ENCODE data around the gene FAM209B.
"Not testable (repeated sequence)": the region's sequence is repeated elsewhere in the genome, so short reads cannot be mapped to it uniquely, and the experiment has no call there.

FAM209B gene

DNA sequence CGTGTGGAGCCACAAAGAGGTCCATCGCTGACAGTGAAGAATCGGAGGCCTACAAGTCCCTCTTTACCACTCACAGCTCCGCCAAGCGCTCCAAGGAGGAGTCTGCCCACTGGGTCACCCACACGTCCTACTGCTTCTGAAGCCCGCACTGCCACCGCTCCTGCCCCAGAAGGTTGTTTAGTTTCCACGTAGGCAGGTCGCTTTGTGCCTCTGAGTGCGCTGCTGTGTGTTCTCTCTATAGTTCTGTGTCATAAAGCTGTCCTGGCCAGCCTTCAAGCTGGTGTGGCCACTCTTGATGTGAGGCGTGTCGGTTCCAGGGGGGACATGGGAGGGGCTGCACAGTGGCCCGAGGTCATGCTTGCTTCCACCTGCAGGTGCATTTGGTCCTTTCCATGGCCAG lies 14.9 kb upstream of the FAM209B start:
- H3K4me3 Mint-ChIP-seq = no peak overlapping the region
- H3K36me3 Mint-ChIP-seq (ENCODE audit: insufficient read depth) = peaks cover 58% of the 10 kb centered on the region
- H3K4me1 Mint-ChIP-seq (ENCODE audit: low read depth in 2 of 2) = peaks cover 0 to under 1% of the 10 kb centered on the region in 2 donors
- H3K27me3 Mint-ChIP-seq = no peaks in the 10 kb centered on the region
- no peak overlapping the region for H3K27ac Mint-ChIP-seq
- DNase-seq = no peak
- no peak for ATAC-seq (replicated peaks)
- peaks cover 0 to 6% of the 10 kb centered on the region in 2 donors for H3K9me3 Mint-ChIP-seq

DNA sequence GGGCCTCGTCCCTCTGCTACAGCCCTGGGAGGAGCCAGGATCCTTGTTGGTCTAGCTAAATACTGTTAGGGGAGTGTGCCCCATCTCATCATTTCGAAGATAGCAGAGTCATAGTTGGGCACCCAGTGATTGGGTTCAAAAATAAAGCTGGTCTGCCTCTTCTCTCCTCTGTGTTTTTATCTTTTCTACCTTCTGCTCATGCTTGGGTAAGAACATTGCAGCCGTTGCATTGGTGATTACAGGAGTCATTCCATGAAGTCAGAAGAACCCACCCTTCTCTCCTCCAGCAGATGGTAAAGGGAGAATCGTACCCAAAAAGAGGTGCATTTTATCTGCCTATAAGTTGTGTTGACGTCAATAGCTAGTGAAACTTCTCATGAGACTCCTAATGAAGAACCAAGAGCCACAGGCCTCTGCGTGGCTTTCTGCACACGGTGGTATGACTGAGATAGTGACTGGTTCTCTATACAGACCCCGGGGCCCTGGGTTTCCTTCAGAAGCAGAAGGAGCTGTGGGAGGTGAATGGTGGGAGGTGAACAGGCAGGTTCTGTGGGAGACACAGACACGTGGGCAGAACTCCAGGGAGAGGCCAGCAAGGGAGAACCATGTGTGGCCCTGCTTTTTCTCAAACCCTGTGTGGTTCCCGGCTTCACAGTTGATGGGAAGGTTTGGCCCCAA lies 14.2 kb upstream of the FAM209B start:
- H3K36me3 Mint-ChIP-seq (ENCODE audit: insufficient read depth) = peaks cover 56% of the 10 kb centered on the region
- H3K27ac Mint-ChIP-seq = no peak overlapping the region
- peaks cover 0 to 6% of the 10 kb centered on the region in 2 donors for H3K9me3 Mint-ChIP-seq
- ATAC-seq (replicated peaks) (no peak), DNase-seq (no peak)
- H3K4me3 Mint-ChIP-seq = no peak overlapping the region
- H3K27me3 Mint-ChIP-seq = no peaks in the 10 kb centered on the region
- peaks cover 0 to 3% of the 10 kb centered on the region in 2 donors for H3K4me1 Mint-ChIP-seq (ENCODE audit: low read depth in 2 of 2)

DNA sequence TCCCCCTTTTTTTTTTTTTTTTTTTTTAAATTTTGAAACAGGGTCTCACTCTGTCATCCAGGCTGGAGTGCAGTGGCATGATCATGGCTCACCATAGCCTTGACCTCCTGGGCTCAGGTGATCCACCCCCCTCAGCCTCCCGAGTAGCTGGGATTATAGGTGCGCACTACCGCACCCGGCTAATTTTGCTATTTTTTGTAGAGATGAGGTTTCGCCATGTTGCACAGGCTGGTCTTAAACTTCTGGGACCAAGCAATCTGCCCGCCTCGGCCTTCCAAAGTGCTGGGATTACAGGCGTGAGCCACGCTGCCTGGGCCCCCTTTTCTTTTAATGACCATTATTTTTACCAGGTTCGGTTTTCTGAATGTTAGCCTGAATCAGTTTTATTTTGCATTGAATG lies 13.5 kb upstream of the FAM209B start:
- no peak for ATAC-seq (replicated peaks)
- no peak overlapping the region for H3K27ac Mint-ChIP-seq
- no peak for DNase-seq
- no peaks in the 10 kb centered on the region for H3K27me3 Mint-ChIP-seq
- H3K4me1 Mint-ChIP-seq (ENCODE audit: low read depth in 2 of 2) = peaks cover 0 to 5% of the 10 kb centered on the region in 2 donors
- no peak overlapping the region for H3K4me3 Mint-ChIP-seq
- peaks cover 53% of the 10 kb centered on the region for H3K36me3 Mint-ChIP-seq (ENCODE audit: insufficient read depth)
- H3K9me3 Mint-ChIP-seq = peaks cover 0 to 6% of the 10 kb centered on the region in 2 donors

DNA sequence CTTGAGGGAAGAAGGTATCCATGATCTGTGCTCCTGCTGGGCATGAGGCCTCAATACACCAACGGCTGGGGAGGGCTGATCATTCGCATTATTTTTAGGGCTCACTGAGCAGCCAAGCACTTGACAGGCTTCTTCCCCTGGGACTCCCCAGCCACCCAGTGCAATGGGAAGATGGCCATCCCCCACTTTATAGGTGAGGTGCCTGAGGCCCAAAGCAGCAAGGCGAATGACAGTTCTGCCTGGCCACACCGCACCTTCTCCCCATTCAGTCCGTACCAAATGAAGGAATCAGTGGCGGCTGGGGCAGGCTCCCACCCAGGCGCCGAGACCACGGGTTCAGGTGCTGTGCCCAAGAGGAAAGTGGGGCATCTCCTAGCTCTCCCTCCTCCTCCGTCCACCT lies 12.9 kb upstream of the FAM209B start:
- Mint-ChIP-seq H3K4me3 (no peak overlapping the region), H3K9me3 (peaks cover 0 to 6% of the 10 kb centered on the region in 2 donors), H3K36me3 (ENCODE audit: insufficient read depth) (peaks cover 52% of the 10 kb centered on the region), H3K27me3 (no peaks in the 10 kb centered on the region), H3K4me1 (ENCODE audit: low read depth in 2 of 2) (peaks cover 0 to 5% of the 10 kb centered on the region in 2 donors), H3K27ac (no peak overlapping the region)
- DNase-seq (no peak), ATAC-seq (replicated peaks) (no peak)

GRCh38 chr20:56520746-56521354 lies 12.2 kb upstream of the FAM209B start:
- H3K9me3 Mint-ChIP-seq; H3K4me3 Mint-ChIP-seq; DNase-seq; H3K4me1 Mint-ChIP-seq (ENCODE audit: low read depth in 2 of 2); H3K27me3 Mint-ChIP-seq; ATAC-seq (replicated peaks); H3K27ac Mint-ChIP-seq: not testable (repeated sequence)
- peaks cover 45% of the 10 kb centered on the region for H3K36me3 Mint-ChIP-seq (ENCODE audit: insufficient read depth)

DNA sequence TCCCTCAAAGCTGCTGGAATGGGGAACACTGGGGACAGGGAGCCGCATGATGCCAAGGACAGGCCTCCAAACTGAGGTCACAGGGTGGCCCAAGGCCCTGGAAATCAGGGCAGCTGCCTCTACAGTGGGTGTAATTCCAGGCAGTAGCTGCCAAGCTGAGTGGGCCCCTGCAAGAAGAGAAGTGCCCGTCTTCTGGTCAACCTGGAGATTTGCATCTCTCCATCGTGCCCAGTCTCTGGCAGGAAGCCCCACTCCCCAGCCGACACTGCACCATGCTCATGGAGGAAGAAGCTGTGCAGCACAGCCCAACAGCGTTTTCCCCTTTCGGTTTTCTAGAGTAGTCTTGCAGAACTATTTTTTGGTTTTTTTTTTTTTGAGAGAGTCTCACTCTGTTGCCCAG lies 10.7 kb upstream of the FAM209B start:
- DNase-seq (no peak), ATAC-seq (replicated peaks) (no peak)
- H3K9me3 Mint-ChIP-seq = peaks cover 0 to 6% of the 10 kb centered on the region in 2 donors
- peaks cover 0 to 5% of the 10 kb centered on the region in 2 donors for H3K4me1 Mint-ChIP-seq (ENCODE audit: low read depth in 2 of 2)
- H3K27ac Mint-ChIP-seq = no peak overlapping the region
- H3K36me3 Mint-ChIP-seq (ENCODE audit: insufficient read depth) = peaks cover 38% of the 10 kb centered on the region
- no peak overlapping the region for H3K4me3 Mint-ChIP-seq
- H3K27me3 Mint-ChIP-seq = no peaks in the 10 kb centered on the region

DNA sequence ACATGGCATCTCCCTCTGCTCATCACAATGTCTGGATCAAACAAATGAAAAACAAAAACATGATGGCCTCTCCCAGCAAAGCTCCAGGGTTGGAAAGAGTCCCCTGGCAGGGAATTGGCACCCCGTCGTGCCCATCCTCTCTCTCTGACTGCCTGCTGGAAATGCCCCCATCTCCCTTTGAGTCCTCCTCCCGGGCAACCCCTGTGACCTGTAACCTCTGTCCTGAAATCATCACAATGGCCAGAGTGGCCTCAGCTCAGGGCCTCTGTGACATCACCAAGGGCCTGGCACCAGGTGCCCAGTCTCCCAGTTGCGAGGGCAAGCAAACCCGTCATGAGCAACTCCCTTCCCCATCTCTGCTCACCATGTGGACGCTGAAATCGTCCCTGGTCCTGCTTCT lies 8.6 kb upstream of the FAM209B start, which contains the start of gene FAM209A:
FAM209A (plus strand) TSS at position 301 of the 400 bp plus-strand sequence; CDS start at position 366, 65 bp downstream.
- H3K4me1 Mint-ChIP-seq (ENCODE audit: low read depth in 2 of 2); ATAC-seq (replicated peaks); DNase-seq; H3K9me3 Mint-ChIP-seq; H3K27me3 Mint-ChIP-seq; H3K27ac Mint-ChIP-seq; H3K4me3 Mint-ChIP-seq: not testable (repeated sequence)
- H3K36me3 Mint-ChIP-seq (ENCODE audit: insufficient read depth) = peaks cover 20% of the 10 kb centered on the region

GRCh38 chr20:56527521-56527920 lies 5.5 kb upstream of the FAM209B start:
- Mint-ChIP-seq H3K27ac (no peak overlapping the region), H3K4me3 (no peak overlapping the region), H3K36me3 (ENCODE audit: insufficient read depth) (peaks cover 9% of the 10 kb centered on the region), H3K27me3 (no peaks in the 10 kb centered on the region), H3K9me3 (no peaks in the 10 kb centered on the region), H3K4me1 (ENCODE audit: low read depth in 2 of 2) (peaks cover 0 to 5% of the 10 kb centered on the region in 2 donors)
- no peak for ATAC-seq (replicated peaks)
- DNase-seq = no peak

- no peak overlapping the region for H3K27ac Mint-ChIP-seq
- no peaks in the 10 kb centered on the region for H3K9me3 Mint-ChIP-seq
- DNase-seq (no peak), ATAC-seq (replicated peaks) (no peak)
- H3K36me3 Mint-ChIP-seq (ENCODE audit: insufficient read depth) = peaks cover 2% of the 10 kb centered on the region
- H3K4me1 Mint-ChIP-seq (ENCODE audit: low read depth in 2 of 2) = no peaks in the 10 kb centered on the region
- H3K4me3 Mint-ChIP-seq = no peak overlapping the region
- no peaks in the 10 kb centered on the region for H3K27me3 Mint-ChIP-seq
Measured at GRCh38 chr20:56537997-56538396, 5.0 kb downstream of the FAM209B start.

- no peaks in the 10 kb centered on the region for H3K9me3 Mint-ChIP-seq
- H3K27me3 Mint-ChIP-seq = no peaks in the 10 kb centered on the region
- no peaks in the 10 kb centered on the region for H3K4me1 Mint-ChIP-seq (ENCODE audit: low read depth in 2 of 2)
- ATAC-seq (replicated peaks) (no peak), DNase-seq (no peak)
- H3K27ac Mint-ChIP-seq = no peak overlapping the region
- H3K4me3 Mint-ChIP-seq = no peak overlapping the region
- no peaks in the 10 kb centered on the region for H3K36me3 Mint-ChIP-seq (ENCODE audit: insufficient read depth)
Measured at GRCh38 chr20:56540415-56540814, 7.4 kb downstream of the FAM209B start.

- no peak for ATAC-seq (replicated peaks)
- Mint-ChIP-seq H3K4me1 (ENCODE audit: low read depth in 2 of 2) (no peaks in the 10 kb centered on the region), H3K27ac (no peak overlapping the region), H3K36me3 (ENCODE audit: insufficient read depth) (no peaks in the 10 kb centered on the region), H3K27me3 (no peaks in the 10 kb centered on the region), H3K9me3 (no peaks in the 10 kb centered on the region), H3K4me3 (no peak overlapping the region)
- DNase-seq = no peak
Measured at GRCh38 chr20:56542489-56543030, 9.5 kb downstream of the FAM209B start.

DNA sequence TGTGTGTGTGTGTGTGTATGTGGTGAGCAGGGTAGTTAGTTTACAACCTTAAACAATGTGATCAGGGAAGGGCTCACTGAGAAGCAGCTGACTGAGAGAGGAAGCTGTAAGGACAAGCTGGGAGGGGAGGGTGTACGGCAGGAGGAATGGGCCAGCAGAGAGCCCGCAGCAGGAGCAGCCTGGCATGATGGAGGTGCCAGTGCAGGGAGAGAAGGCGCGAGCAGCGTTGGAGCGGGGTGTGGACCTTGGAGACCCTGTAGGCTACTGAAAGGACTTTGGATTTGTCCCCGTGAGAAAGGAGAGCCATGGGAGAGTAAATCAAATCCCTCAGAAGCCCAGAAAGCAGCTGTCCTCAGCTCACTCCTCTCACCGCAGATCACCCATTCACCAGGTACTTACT lies 18.5 kb downstream of the FAM209B start:
- H3K36me3 Mint-ChIP-seq (ENCODE audit: insufficient read depth) = no peaks in the 10 kb centered on the region
- ATAC-seq (replicated peaks) (no peak), DNase-seq (no peak)
- H3K27me3 Mint-ChIP-seq = peaks cover 0 to 19% of the 10 kb centered on the region in 2 donors
- no peak overlapping the region for H3K4me3 Mint-ChIP-seq
- no peaks in the 10 kb centered on the region for H3K9me3 Mint-ChIP-seq
- no peak overlapping the region for H3K27ac Mint-ChIP-seq
- no peaks in the 10 kb centered on the region for H3K4me1 Mint-ChIP-seq (ENCODE audit: low read depth in 2 of 2)

GRCh38 chr20:56552911-56553629 lies 20.0 kb downstream of the FAM209B start:
- no peaks in the 10 kb centered on the region for H3K4me1 Mint-ChIP-seq (ENCODE audit: low read depth in 2 of 2)
- no peak overlapping the region for H3K4me3 Mint-ChIP-seq
- no peak for ATAC-seq (replicated peaks)
- H3K27me3 Mint-ChIP-seq = peaks cover 0 to 24% of the 10 kb centered on the region in 2 donors
- no peaks in the 10 kb centered on the region for H3K36me3 Mint-ChIP-seq (ENCODE audit: insufficient read depth)
- H3K9me3 Mint-ChIP-seq = no peaks in the 10 kb centered on the region
- no peak for DNase-seq
- H3K27ac Mint-ChIP-seq = no peak overlapping the region
